ENCODE data around the gene COX4I2.

The COX4I2 gene

GRCh38 chr20:31673435-31673834, 35.7 kb downstream of the COX4I2 start:
- Mint-ChIP-seq H3K36me3 (ENCODE audit: low read depth) (peaks cover 45% of the 10 kb centered on the region), H3K4me1 (ENCODE audit: low read depth) (peaks cover 66% of the 10 kb centered on the region), H3K4me3 (peak overlapping the region; percentile 14), H3K27me3 (ENCODE audit: low read depth) (no peaks in the 10 kb centered on the region), H3K27ac (peak overlapping the region; percentile 92), H3K9me3 (no peaks in the 10 kb centered on the region)

GRCh38 chr20:31673943-31674463, 36.3 kb downstream of the COX4I2 start:
- Mint-ChIP-seq H3K4me3 (peak overlapping the region; percentile 89), H3K27ac (peak overlapping the region; percentile 92), H3K4me1 (ENCODE audit: low read depth) (peaks cover 72% of the 10 kb centered on the region), H3K27me3 (ENCODE audit: low read depth) (no peaks in the 10 kb centered on the region), H3K36me3 (ENCODE audit: low read depth) (peaks cover 51% of the 10 kb centered on the region), H3K9me3 (no peaks in the 10 kb centered on the region)

GRCh38 chr20:31674895-31675827, 37.4 kb downstream of the COX4I2 start:
- H3K4me1 Mint-ChIP-seq (ENCODE audit: low read depth) = peaks cover 71% of the 10 kb centered on the region
- no peaks in the 10 kb centered on the region for H3K27me3 Mint-ChIP-seq (ENCODE audit: low read depth)
- peaks cover 44% of the 10 kb centered on the region for H3K36me3 Mint-ChIP-seq (ENCODE audit: low read depth)
- peak overlapping the region; percentile 92 for H3K27ac Mint-ChIP-seq
- H3K9me3 Mint-ChIP-seq = no peaks in the 10 kb centered on the region
- peak overlapping the region; percentile 89 for H3K4me3 Mint-ChIP-seq

- Mint-ChIP-seq H3K4me3 (peak overlapping the region; percentile 89), H3K27ac (peak overlapping the region; percentile 92), H3K36me3 (ENCODE audit: low read depth) (peaks cover 51% of the 10 kb centered on the region), H3K9me3 (no peaks in the 10 kb centered on the region), H3K27me3 (ENCODE audit: low read depth) (no peaks in the 10 kb centered on the region), H3K4me1 (ENCODE audit: low read depth) (peaks cover 74% of the 10 kb centered on the region)
Measured at GRCh38 chr20:31675828-31676608, 38.3 kb downstream of the COX4I2 start.

GRCh38 chr20:31676609-31676989, 38.9 kb downstream of the COX4I2 start:
- Mint-ChIP-seq H3K36me3 (ENCODE audit: low read depth) (peaks cover 48% of the 10 kb centered on the region), H3K9me3 (no peaks in the 10 kb centered on the region), H3K27me3 (ENCODE audit: low read depth) (no peaks in the 10 kb centered on the region), H3K4me1 (ENCODE audit: low read depth) (peaks cover 74% of the 10 kb centered on the region), H3K4me3 (peak overlapping the region; percentile 89), H3K27ac (peak overlapping the region; percentile 92)

GRCh38 chr20:31677553-31678260, 40.0 kb downstream of the COX4I2 start:
- peak overlapping the region; percentile 75 for H3K27ac Mint-ChIP-seq
- H3K9me3 Mint-ChIP-seq = no peaks in the 10 kb centered on the region
- H3K36me3 Mint-ChIP-seq (ENCODE audit: low read depth) = peaks cover 48% of the 10 kb centered on the region
- H3K4me3 Mint-ChIP-seq = peak overlapping the region; percentile 33
- H3K4me1 Mint-ChIP-seq (ENCODE audit: low read depth) = peaks cover 77% of the 10 kb centered on the region
- H3K27me3 Mint-ChIP-seq (ENCODE audit: low read depth) = no peaks in the 10 kb centered on the region

- Mint-ChIP-seq H3K9me3 (no peaks in the 10 kb centered on the region), H3K27me3 (ENCODE audit: low read depth) (no peaks in the 10 kb centered on the region), H3K36me3 (ENCODE audit: low read depth) (peaks cover 53% of the 10 kb centered on the region), H3K27ac (peak overlapping the region; percentile 64), H3K4me3 (peak overlapping the region; percentile 9), H3K4me1 (ENCODE audit: low read depth) (peaks cover 80% of the 10 kb centered on the region)
Measured at GRCh38 chr20:31678389-31679356, 41.0 kb downstream of the COX4I2 start.

- Mint-ChIP-seq H3K27me3 (ENCODE audit: low read depth) (no peaks in the 10 kb centered on the region), H3K36me3 (ENCODE audit: low read depth) (peaks cover 56% of the 10 kb centered on the region), H3K4me3 (peak overlapping the region; percentile 9), H3K4me1 (ENCODE audit: low read depth) (peaks cover 78% of the 10 kb centered on the region), H3K9me3 (no peaks in the 10 kb centered on the region), H3K27ac (peak overlapping the region; percentile 83)
Measured at GRCh38 chr20:31679357-31680285, 41.9 kb downstream of the COX4I2 start.

- H3K27ac Mint-ChIP-seq = peak overlapping the region; percentile 83
- peak overlapping the region; percentile 38 for H3K4me3 Mint-ChIP-seq
- peaks cover 78% of the 10 kb centered on the region for H3K4me1 Mint-ChIP-seq (ENCODE audit: low read depth)
- H3K9me3 Mint-ChIP-seq = no peaks in the 10 kb centered on the region
- H3K27me3 Mint-ChIP-seq (ENCODE audit: low read depth) = no peaks in the 10 kb centered on the region
- peaks cover 52% of the 10 kb centered on the region for H3K36me3 Mint-ChIP-seq (ENCODE audit: low read depth)
Measured at GRCh38 chr20:31680286-31681127, 42.8 kb downstream of the COX4I2 start.

GRCh38 chr20:31681128-31681727, 43.5 kb downstream of the COX4I2 start:
- Mint-ChIP-seq H3K4me3 (peak overlapping the region; percentile 38), H3K36me3 (ENCODE audit: low read depth) (peaks cover 52% of the 10 kb centered on the region)

GRCh38 chr20:31681769-31682168, 44.1 kb downstream of the COX4I2 start:
- Mint-ChIP-seq H3K27me3 (ENCODE audit: low read depth) (no peaks in the 10 kb centered on the region), H3K36me3 (ENCODE audit: low read depth) (peaks cover 52% of the 10 kb centered on the region), H3K4me3 (no peak overlapping the region)

More at GRCh38 chr20:31681128-31681727, 43.5 kb downstream of the COX4I2 start:
- peak overlapping the region; percentile 83 for H3K27ac Mint-ChIP-seq
- H3K4me1 Mint-ChIP-seq (ENCODE audit: low read depth) = peaks cover 79% of the 10 kb centered on the region
- no peaks in the 10 kb centered on the region for H3K9me3 Mint-ChIP-seq
- no peaks in the 10 kb centered on the region for H3K27me3 Mint-ChIP-seq (ENCODE audit: low read depth)

More at GRCh38 chr20:31681769-31682168, 44.1 kb downstream of the COX4I2 start:
- no peaks in the 10 kb centered on the region for H3K9me3 Mint-ChIP-seq
- H3K27ac Mint-ChIP-seq = peak overlapping the region; percentile 49
- H3K4me1 Mint-ChIP-seq (ENCODE audit: low read depth) = peaks cover 79% of the 10 kb centered on the region
